Measurements from ENCODE around the gene GRPEL1.

- no peak for TF ChIP-seq USF1 (IDR thresholded peaks at IDR 0.05)
- TF ChIP-seq REST (IDR thresholded peaks at IDR 0.05; ENCODE audit: low read depth): no peak
- no peak for TF ChIP-seq NFIC (IDR thresholded peaks at IDR 0.05)
- TF ChIP-seq CREB1 (IDR thresholded peaks at IDR 0.05; ENCODE audit: low read depth): no peak
Observed at GRCh38 chr4:7061815-7062214, 6.0 kb downstream of the GRPEL1 start.

All from Ishikawa (cell line).